Measurements from ENCODE around the gene MYO5B.

Gene MYO5B

GRCh38 chr18:50092245-50092805 lies 102.6 kb downstream of the MYO5B start:
- H3K36me3 ChIP-seq (ENCODE audit: control insufficient read depth, low read length) = no peaks in the 10 kb centered on the region
- no peaks in the 10 kb centered on the region for H3K4me1 ChIP-seq (ENCODE audit: control insufficient read depth, low read length)
- no peaks in the 10 kb centered on the region for H3K9me3 ChIP-seq (ENCODE audit: control insufficient read depth, insufficient read depth, low read length)
- no peaks in the 10 kb centered on the region for H4K20me1 ChIP-seq (ENCODE audit: control insufficient read depth, insufficient read depth, low read depth, low read length)
- H3K27me3 ChIP-seq (ENCODE audit: control insufficient read depth, low read length) = peaks cover 3% of the 10 kb centered on the region; the same call in 1 of the 2 replicates
- no peaks in the 10 kb centered on the region for H3K9me2 ChIP-seq (replicated peaks; ENCODE audit: control insufficient read depth, low read length)
- no peak overlapping the region for H3K4me3 ChIP-seq (ENCODE audit: low read length)
- H3K27ac ChIP-seq (ENCODE audit: low read depth, low read length) = no peak overlapping the region
- H3F3A ChIP-seq (ENCODE audit: control insufficient read depth, insufficient read depth) = no peaks in the 10 kb centered on the region
- H3K4me2 ChIP-seq (ENCODE audit: low read length) = no peak overlapping the region
- H3K79me2 ChIP-seq (ENCODE audit: control insufficient read depth, low read length) = no peaks in the 10 kb centered on the region
- no peak for TF ChIP-seq CTCF (IDR thresholded peaks at IDR 0.05; ENCODE audit: low read depth, low read length, poor library complexity, severe bottlenecking)
- no peak for TF ChIP-seq EZH2phosphoT487 (IDR thresholded peaks at IDR 0.05; ENCODE audit: borderline replicate concordance, low read length)

GRCh38 chr18:50091509-50092244 lies 103.3 kb downstream of the MYO5B start:
- no peaks in the 10 kb centered on the region for H3K4me1 ChIP-seq (ENCODE audit: control insufficient read depth, low read length)
- peaks cover 3% of the 10 kb centered on the region; the same call in 1 of the 2 replicates for H3K27me3 ChIP-seq (ENCODE audit: control insufficient read depth, low read length)
- TF ChIP-seq EZH2phosphoT487 (IDR thresholded peaks at IDR 0.05; ENCODE audit: borderline replicate concordance, low read length) (no peak), CTCF (IDR thresholded peaks at IDR 0.05; ENCODE audit: low read depth, low read length, poor library complexity, severe bottlenecking) (no peak)
- no peaks in the 10 kb centered on the region for H3K9me3 ChIP-seq (ENCODE audit: control insufficient read depth, insufficient read depth, low read length)
- H3K4me3 ChIP-seq (ENCODE audit: low read length) = no peak overlapping the region
- H3K4me2 ChIP-seq (ENCODE audit: low read length) = no peak overlapping the region
- no peaks in the 10 kb centered on the region for H3K36me3 ChIP-seq (ENCODE audit: control insufficient read depth, low read length)
- H4K20me1 ChIP-seq (ENCODE audit: control insufficient read depth, insufficient read depth, low read depth, low read length) = no peaks in the 10 kb centered on the region
- no peak overlapping the region for H3K27ac ChIP-seq (ENCODE audit: low read depth, low read length)
- H3K79me2 ChIP-seq (ENCODE audit: control insufficient read depth, low read length) = no peaks in the 10 kb centered on the region
- H3K9me2 ChIP-seq (replicated peaks; ENCODE audit: control insufficient read depth, low read length) = no peaks in the 10 kb centered on the region
- H3F3A ChIP-seq (ENCODE audit: control insufficient read depth, insufficient read depth) = no peaks in the 10 kb centered on the region

- Histone ChIP-seq H3K79me2 (ENCODE audit: control insufficient read depth, low read length) (no peaks in the 10 kb centered on the region), H3K36me3 (ENCODE audit: control insufficient read depth, low read length) (no peaks in the 10 kb centered on the region), H3K27me3 (ENCODE audit: control insufficient read depth, low read length) (peaks cover 3% of the 10 kb centered on the region; the same call in 1 of the 2 replicates), H4K20me1 (ENCODE audit: control insufficient read depth, insufficient read depth, low read depth, low read length) (no peaks in the 10 kb centered on the region), H3F3A (ENCODE audit: control insufficient read depth, insufficient read depth) (no peaks in the 10 kb centered on the region), H3K4me1 (ENCODE audit: control insufficient read depth, low read length) (no peaks in the 10 kb centered on the region), H3K9me2 (replicated peaks; ENCODE audit: control insufficient read depth, low read length) (no peaks in the 10 kb centered on the region), H3K4me3 (ENCODE audit: low read length) (no peak overlapping the region), H3K9me3 (ENCODE audit: control insufficient read depth, insufficient read depth, low read length) (no peaks in the 10 kb centered on the region), H3K4me2 (ENCODE audit: low read length) (no peak overlapping the region), H3K27ac (ENCODE audit: low read depth, low read length) (no peak overlapping the region)
- TF ChIP-seq CTCF (IDR thresholded peaks at IDR 0.05; ENCODE audit: low read depth, low read length, poor library complexity, severe bottlenecking) (no peak), EZH2phosphoT487 (IDR thresholded peaks at IDR 0.05; ENCODE audit: borderline replicate concordance, low read length) (no peak)
These were observed 104.3 kb downstream of the MYO5B start for GRCh38 chr18:50090370-50091312.

Measured in DOHH2 (cell line).